Measurements from ENCODE around the gene DCTD. TPM values are rescaled to one million over a fixed set of nuclear protein-coding genes. Genes with fewer than 3 reads are reported as not detected.
"Not testable (repeated sequence)": the region's sequence is repeated elsewhere in the genome, so short reads cannot be mapped to it uniquely, and the experiment has no call there.

Gene DCTD
- total RNA-seq, 1 donor from 2014 or later, result 67.5 TPM

DNA sequence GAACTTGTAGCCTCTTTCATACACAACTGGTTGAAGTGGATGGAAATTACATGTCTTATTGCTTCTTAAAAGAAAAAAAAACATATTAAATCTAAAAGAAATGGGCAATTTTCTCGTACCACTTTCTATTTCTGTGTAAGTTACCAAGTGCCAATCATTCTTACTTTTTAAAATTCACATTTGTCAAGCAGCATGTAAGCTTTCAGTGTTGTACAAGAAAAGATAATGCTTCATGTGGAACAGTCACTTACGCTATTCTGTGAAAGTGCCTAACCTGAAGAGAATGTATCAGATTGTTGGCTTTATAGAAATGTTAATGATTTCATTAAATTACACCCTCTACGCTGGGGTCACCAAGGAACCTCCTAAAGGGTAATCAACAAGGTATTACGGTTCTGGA is 4.4 kb upstream of the DCTD start:
- DNase-seq (ENCODE audit: low read depth in 2 of 2), result no peak

DNA sequence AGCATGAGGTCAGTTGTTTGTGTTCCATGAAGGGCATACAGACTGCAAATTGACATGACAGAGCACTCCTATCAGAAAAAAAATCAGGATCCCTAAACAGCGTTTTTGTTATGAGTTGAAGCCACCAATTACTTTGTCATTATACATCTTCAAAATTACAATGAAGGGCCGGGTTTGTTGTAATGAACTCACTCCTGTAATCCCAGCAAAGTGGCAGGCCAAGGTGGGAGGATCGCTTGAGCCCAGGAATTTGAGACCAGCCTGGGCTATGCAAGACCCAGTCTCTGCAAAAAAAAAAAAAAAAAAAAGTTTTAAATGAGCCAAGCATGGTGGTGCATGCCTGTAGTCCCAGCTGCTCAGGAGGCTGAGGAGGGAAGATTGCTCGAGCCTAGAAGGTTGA is 3.5 kb upstream of the DCTD start:
- no peak for DNase-seq (ENCODE audit: low read depth in 2 of 2)

DNA sequence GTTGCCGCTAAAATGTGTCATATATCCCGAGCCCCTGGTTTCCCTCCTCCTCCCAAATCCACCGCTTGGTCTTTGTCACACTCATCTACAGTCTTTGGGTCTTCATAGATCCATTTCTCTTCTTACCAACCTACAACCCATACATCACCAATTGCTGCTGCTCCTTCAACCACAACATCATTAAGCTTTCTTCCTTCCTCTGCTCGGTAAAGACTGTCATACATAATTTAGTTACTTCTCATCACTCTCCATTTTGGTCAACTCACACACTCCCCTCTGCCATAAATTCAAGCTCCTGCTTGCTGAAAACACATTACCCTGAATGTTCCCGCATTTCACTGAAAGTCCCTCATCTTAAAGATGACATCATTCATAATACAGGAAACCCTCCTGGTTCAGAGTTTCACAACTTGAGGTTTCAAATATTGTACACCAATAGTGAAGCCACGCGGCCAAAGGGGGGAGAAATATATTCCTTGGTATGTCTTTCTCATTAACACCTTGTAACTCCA is 1.7 kb upstream of the DCTD start:
- no peak for DNase-seq (ENCODE audit: low read depth in 2 of 2)

DNA sequence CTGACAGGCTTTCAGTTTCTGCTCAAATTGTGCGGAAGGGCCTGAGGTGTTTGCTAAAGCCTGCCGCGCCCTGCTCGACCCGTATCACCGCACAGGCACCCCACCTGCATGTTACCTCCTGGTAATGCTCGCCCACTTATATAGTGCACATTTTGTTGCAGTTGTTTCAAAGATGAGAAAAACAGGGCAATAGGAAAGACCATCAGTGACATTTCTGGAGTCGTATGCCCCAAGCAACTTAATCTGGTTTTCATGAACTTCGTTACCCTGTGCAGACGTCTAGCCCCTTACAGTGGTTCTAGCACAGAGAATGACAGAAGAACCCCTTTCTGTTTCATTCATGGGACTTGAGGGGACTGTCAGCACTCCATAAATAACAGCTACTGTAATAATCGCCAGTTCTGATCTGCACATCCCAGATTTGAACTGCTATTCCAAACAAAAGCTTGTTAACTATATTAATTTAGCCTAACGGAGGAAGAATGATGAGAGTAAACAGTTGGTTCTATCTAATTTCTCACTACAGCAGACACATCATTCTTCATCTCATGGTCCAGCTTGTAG is 940 bp upstream of the DCTD start:
- no peak for DNase-seq (ENCODE audit: low read depth in 2 of 2)

DNA sequence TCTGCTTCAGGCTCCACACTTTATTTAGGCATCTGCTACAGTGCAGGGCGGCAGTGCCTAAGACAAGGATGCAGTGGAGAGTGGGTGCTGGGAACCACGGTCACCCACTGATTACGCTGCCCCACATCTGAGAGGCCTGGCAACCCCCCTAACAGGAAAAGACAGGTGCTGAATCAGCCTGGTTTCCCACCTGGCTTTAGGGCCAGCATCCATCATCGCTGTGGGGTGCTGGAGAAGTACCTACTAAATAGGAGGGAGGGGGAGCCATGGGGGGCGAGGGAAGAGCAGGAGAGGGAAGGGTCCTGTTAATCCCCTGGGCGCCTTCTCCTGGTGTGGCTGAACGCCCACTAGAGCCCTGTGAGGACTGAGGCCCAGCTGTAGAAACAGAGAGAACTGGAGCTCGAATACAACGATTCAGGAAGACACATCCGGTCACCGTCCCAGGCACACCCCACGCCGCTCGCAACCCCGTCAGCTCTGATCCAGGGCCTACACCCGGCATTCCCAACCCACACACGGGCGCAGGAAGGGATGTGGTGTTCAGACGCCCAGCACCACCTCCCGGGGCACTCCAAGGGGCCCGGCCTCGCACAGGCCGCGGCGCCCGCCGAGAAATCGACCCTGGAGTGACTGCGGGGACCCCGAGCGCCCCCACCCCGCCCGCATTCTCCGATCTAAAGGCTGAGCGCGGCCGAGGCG is 554 bp downstream of the DCTD start:
- DNase-seq (ENCODE audit: low read depth in 2 of 2), result peak; percentile 65 to 66

DNA sequence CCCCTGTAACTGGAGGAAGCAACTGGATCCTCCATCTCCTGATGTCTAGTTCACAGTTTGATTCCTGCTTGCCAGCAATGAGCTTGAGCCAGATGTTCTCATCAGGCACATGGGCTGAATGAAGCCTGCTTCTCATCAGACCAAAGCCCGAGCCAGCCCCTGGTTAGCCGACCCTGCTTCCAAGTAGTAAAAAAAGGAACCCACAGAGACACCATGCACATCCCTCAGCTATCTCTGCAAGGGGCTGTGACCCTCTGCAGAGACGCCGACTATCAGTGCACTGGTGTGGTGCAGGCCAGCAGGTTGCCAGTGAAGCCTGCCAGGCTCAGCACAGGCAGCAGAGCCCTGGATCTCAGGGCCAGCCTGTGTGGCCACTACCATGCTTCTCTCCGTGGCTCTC is 2.8 kb downstream of the DCTD start:
- DNase-seq (ENCODE audit: low read depth in 2 of 2), result no peak

DNA sequence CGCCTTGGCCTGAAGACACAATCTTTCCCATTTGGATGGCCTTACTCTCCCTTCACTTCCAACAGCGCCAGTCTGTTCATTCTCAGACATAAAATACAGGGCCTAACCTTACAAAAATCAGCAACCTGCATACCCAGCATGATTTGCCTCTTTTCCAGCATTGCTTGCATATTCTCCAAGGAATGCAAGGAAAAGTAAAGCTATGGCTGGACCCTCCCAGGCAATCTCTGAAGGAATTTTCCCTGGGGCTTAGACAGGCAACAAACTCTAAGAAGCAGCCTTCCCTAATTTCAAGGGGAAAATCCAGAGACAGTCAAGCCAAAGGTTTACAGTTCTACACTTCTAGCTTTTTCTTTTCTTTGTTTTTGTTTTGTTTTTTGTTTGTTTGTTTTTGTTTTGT is 3.6 kb downstream of the DCTD start:
- DNase-seq (ENCODE audit: low read depth in 2 of 2), result no peak

DNA sequence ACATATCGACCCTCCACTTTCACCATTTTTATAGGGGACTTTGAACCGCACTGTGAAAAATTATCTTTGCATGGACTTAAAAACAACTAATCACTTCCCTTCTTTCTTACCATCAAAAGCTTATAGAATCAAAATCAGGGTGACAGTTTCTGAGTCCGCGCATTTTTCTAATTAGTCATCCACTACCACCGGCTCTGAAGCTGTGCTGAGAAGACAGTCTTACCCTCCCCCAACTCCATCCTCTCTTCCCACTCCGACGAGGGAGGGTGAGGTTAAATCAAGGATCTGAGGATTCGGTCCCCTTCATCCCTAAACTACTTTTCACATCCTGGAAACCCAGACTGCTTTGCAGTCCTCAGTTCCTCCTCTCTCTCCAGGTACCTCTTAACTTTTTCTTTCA is 4.2 kb downstream of the DCTD start:
- no peak for DNase-seq (ENCODE audit: low read depth in 2 of 2)

DNA sequence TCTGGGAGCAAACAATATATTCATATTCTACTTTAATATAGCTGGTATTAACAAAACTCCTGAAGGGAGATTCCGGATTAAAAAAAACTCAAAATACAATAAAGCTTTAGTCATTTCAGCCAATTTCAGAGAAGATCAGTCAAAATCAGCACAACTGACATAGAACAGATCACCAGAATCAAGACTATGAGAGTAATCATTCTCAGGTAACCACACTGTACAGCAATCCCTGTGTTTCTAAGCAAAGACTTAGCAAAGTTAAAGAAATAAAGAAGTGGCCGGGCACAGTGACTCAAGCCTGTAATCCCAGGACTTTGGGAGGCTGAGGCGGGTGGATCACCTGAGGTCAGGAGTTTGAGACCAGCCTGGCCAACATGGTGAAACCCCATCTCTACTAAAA is 9.1 kb downstream of the DCTD start:
- no peak for DNase-seq (ENCODE audit: low read depth in 2 of 2)

DNA sequence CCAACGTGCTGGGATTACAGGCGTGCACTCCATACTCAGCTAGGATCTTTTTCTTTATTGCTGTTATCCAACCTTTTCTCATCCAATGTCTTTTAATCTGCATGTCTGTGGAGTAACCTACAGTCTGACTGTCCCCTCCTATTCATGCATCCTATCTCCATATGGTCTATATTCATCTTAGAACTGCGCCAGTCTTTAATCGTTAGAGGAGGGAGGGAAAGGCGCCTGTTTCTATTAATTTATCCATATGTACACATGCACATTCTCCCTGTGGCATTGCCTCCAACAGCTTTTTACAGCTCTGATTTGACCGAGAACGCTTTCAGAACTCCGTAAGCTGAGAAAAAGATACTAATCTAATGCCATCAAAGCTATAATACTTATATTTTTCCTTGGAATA is 9.8 kb downstream of the DCTD start:
- no peak for DNase-seq (ENCODE audit: low read depth in 2 of 2)

DNA sequence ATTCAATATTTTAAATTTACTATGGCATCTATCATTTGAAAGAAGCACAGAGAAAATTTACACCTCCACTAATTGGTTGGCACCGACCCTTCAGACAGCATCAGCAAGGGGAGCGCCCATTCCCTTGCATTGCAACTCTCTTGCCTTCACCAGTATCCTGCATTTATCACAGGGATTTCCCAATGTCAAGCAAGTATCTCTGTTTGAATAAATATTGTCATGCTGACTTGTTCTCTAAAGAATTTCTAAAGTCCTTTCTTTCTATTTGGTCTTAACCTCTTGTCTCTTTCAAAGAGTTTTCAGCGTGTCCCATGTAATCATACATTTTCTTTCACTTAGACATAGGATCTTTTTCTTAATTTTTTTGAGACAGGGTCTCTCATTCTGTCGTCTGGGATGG is 10.4 kb downstream of the DCTD start:
- DNase-seq (ENCODE audit: low read depth in 2 of 2), result no peak

DNA sequence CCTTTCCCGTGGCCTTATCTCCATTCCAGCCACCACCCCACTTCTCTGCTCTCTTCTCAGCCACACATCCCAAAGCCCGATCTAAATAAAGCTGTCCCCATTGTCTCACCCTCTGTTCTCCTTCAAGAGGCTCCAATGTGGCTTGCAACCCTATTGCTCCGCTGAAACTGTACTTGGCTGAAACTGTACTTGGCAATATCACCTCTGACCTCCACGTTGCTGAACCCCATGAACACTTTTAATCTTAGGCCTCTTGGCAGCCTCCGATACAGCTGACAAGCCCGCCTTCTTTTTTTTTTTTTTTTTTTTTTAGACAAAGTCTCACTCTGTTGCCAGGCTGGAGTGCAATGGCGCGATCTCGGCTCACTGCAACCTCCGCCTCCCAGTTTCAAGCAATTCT is 12.1 kb downstream of the DCTD start:
- no peak for DNase-seq (ENCODE audit: low read depth in 2 of 2)

DNA sequence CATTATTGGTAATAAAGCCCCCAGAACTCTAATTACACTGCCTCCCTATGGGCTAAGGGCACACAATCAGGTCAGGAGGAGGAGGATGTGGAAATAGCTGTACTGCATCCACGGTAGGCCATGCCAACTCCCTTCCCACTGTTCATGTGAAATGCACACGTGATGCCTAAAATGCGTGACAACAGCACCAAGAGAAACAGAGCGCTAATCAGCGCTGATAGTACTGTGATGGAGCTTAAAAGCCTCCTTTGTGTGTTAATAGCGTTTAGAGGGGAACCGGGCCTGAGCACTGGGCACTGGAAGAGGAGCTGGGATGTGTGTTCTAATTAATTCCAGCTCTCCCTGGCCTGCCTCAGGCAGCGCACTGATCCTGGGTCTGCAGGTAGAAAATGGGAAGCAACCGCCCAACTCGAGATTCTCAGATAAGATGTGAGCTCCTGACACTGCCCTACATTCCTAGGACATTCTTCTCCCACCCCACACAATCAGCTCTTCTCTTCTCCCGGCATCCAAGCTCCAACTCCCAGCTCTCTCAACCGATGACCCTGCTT is 12.9 kb downstream of the DCTD start:
- no peak for DNase-seq (ENCODE audit: low read depth in 2 of 2)

DNA sequence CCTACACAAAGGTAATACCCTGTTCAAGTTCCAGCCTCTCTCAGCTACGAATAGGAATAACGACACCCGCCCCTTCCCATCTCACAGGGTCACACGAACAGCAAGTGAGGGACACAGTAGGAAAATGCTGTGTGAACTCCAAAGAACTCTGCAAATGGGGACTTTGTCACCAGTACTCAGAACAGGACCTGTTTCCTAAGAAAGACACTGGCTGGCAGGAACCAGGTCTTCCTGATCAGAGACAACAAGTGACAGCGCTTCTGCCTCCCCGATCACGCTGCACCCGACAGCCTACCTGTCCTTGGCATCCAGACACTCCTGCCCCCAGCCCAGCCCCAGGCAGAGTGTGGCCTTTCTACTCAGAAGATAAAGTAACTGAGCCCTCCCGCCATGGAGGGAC is 14.2 kb downstream of the DCTD start:
- DNase-seq (ENCODE audit: low read depth in 2 of 2), result no peak

DNA sequence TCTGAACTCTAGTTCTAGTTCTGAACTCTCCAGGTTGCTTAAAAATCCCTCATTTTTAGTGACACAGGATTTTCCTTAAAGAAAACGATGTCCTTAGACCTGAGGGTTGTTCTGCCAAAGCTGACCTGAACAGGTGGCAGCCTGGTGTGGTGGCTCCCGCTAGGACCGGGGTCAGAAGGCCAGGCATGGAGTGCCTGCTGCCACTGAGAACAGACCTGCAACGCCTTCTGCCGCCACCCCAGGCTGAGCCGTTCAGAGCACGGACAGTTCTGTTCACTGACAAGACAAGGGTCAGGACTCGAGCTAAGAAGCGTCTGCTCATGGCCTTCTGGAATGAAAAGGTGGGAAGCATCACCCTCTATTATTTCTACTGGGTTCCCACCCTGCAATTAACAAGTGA is 15.8 kb downstream of the DCTD start:
- no peak for DNase-seq (ENCODE audit: low read depth in 2 of 2)

DNA sequence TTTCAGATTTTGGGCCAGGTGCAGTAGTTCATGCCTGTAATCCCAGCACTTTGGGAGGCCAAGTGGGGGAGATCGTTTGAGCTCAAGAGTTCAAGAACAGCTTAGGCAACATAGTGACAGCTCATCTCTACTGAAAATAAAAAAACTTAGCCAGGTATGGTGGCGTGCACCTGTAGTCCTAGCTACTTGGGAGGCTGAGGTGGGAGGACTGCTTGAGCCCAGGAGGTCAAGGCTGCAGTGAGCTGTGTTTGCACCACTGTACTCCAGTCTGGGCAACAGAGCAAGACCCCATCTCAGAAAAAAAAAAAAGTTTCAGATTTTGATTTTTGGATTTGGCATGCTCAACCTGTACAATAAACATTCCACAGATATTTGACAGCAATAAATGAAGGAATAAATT is 17.2 kb downstream of the DCTD start:
- not testable (repeated sequence) for DNase-seq (ENCODE audit: low read depth in 2 of 2)

DNA sequence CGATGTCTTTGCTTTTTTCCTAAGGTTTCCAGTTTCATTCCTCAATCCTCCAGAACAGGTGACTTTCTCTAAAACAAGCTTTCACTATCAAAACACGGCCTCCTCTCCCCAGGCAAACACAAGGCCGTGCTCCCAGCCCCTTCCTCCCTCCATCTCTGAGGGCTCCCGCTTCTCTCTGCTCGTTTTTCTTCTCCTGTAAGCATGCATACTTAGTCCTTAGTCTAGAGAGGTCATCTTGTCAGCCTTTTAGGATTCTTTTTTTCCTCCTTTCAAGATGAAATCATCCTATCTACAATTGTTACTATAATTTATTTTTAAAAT is 18.7 kb downstream of the DCTD start:
- DNase-seq (ENCODE audit: low read depth in 2 of 2), result no peak

DNA sequence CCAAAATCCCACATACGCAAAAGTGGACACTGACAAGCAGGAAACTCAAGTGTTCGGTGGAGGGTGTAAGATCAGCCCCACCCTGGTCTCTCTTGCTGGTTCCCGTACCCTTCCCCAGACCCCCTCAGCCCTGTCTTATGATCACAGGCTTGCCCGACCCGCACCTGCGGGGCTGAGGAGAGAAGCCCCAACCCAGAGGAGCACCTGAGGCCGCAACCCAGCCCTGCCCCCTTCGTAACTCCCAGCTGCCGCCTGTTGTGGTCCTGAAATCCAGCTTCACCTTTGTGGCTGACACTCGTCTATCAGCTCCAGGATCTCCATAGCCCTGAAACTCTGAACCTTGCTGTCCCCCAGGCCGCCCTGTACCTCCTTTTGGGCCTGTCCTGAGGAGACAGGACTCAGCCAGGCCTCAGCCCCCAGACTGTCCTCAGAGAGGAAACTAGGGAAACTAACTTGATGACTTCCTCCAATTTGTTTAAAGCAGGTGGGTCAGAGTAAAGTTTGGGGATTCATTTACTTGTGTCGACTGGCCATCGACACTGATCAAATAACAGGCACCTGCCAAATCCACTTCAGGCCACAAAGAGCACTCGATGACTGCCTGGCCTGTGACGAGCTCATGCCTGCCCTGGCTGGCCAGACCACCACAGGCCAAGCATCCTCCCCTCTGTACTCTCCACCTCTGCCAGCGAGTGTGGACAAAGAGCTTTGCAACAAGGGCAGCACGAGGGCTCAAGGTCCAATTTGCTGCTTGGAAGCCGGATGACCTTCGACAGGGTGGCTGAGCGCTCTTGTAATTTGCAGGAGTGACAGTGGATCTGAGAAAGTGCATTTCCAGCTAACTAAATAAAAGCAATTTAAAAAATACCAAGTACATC is 19.3 kb downstream of the DCTD start:
- DNase-seq (ENCODE audit: low read depth in 2 of 2), result no peak

DNA sequence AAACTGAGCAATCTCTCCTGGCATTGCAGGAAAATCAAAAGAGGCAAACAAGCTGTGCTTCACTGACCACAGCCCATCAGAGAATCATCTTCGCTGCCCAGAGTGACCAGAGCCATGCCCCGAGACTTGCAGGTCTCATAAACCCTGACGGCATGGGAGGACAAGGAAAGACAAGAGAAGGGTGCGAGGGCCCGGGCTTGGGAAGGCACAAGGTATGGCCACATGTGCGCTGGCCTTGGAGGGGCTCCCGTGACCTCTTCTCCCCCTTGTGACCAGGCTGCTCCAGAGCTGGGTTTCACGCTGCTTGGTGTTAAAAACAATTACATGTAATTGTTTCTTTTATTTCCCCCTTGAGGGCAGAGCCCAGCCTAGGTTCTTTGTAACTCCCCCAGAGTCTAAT is 20.8 kb downstream of the DCTD start:
- DNase-seq (ENCODE audit: low read depth in 2 of 2), result no peak

DNA sequence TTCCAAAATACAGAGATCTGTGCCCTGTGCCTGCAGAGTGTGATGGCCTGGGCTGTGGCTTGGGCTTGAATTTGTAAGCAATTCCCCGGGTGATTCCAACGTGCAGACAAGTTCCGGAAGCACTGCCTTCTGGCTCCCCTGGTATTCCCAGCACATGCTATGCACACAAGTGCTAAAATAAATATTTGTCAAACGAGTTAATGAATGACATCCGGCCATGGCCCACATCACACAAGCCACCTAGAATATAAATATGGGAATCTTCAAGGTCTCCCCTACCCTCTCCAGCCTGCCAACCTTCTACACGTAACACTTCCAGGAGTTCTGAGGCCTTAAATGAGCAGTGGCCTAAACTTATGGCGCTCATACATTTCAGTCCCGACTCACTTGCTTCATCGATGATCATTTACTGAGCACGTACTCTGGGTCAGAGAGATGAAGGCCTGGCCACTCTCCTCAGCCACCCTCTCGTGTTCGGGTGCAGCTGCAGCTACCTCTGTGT is 21.3 kb downstream of the DCTD start:
- DNase-seq (ENCODE audit: low read depth in 2 of 2), result no peak

DNA sequence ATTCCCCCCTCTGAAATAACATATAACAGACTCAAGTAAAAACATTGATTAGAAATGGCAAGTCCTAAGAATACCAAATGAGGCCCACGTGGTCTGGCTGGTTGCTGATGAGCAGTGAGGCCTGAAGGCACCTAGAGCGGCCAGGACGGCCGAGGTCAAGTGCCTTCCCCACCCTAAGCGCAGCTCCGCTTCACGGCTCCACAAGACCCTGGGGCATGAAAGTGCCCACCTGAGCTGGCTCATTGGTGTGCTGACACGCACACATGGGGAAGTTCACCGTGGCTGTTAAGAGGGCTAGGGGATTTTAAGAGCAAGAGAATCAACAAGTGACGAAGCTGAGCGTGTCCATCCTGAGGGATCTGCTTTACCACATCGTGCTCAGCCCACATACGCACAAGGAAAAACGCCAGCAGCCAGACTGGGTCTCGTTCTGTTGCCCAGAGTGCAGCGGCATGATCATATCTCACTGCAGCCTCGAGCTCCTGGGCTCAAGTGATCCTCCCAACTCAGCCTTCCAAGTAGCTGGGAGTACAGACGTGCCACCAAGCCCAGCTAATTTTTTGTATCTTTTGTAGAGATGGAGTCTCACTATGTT is 22.4 kb downstream of the DCTD start:
- no peak for DNase-seq (ENCODE audit: low read depth in 2 of 2)

Data from lung microvascular endothelial cell (primary cell).